HCT116 (cell line): ENCODE measurements around the gene CTNND2. TPM values are rescaled to one million over a fixed set of nuclear protein-coding genes. Genes with fewer than 3 reads are reported as not detected.

Source experiments
- ATAC-seq: fragments of 200-7000 bp; cut with Tn5 transposase; 2 replicates; pipeline ENCODE4 v1.9.1; 2020; ENCODE audit warnings: mild to moderate bottlenecking, moderate library complexity
- BruUV-seq: library from RNA; stranded (reverse); fragments of 400-500 nt; replicated peaks from 2 replicates; lab custom pipeline; 2021; lab: Mats Ljungman, UMichigan
- CTCF ChIA-PET: fragments of 300-600 bp; sonication (Branson Sonifier 250); formaldehyde crosslinking; loops from one replicate; lab custom pipeline; 2021; ENCODE audit warnings: antibody characterized with exemption; lab: Charles Lee
- POLR2A ChIA-PET: fragments of 300-600, 350-600 bp; sonication (Branson Sonifier 250); formaldehyde crosslinking; loops from one replicate; lab custom pipeline; 2021; ENCODE audit warnings: antibody characterized with exemption; lab: Charles Lee
- RAD21 ChIA-PET, 2 experiments: fragments of 300-600 bp; sonication (Branson Sonifier 250); formaldehyde crosslinking; loops; one replicate each; lab custom pipeline; 2023; ENCODE audit warnings: low total read pairs in 2 of 2; ENCODE audit not compliant: uncharacterized antibody in 2 of 2, unreplicated experiment in 2 of 2, low non-redundant PET in 1 of 2; lab: Charles Lee
- DNase-seq: peaks from one replicate; pipeline ENCODE4 v3.0.0-alpha.2; 2010; ENCODE audit warnings: low read depth, low spot score
- H2AFZ ChIP-seq: fragments of 200-600 bp; shearing (Covaris generic), sonication (generic); 2 replicates; pipeline ENCODE4 v1.6.1; 2017; ENCODE audit warnings: low read depth, mixed run types, mixed read lengths, antibody characterized with exemption, low read length; ENCODE audit not compliant: poor library complexity, severe bottlenecking
- H3K27ac ChIP-seq: 2 replicates; pipeline ENCODE4 v1.5.1; 2012; ENCODE audit warnings: low read depth, low read length
- H3K27me3 ChIP-seq: fragments of 200-600 bp; sonication (generic); 2 replicates; pipeline ENCODE4 v1.6.1; 2016; ENCODE audit warnings: mixed run types, low read length, mixed read lengths; ENCODE audit not compliant: insufficient read depth
- H3K36me3 ChIP-seq, 2 experiments: fragments of 200-500 bp in 1 of 2; fragments of 200-600 bp in 1 of 2; sonication (Bioruptor generic) in 1 of 2; sonication (generic) in 1 of 2; 2 replicates each; pipeline versions ENCODE4 v1.5.1 to v1.6.1; 2014 to 2016; ENCODE audit warnings: low read length in 2 of 2, inconsistent platforms in 1 of 2, mixed read lengths in 1 of 2, mixed run types in 1 of 2; ENCODE audit not compliant: insufficient read depth in 2 of 2, control insufficient read depth in 1 of 2
- H3K4me1 ChIP-seq, 2 experiments: fragments of 200-600 bp in 1 of 2; sonication (generic) in 1 of 2; 2 replicates each; pipeline versions ENCODE4 v1.5.1 to v1.6.1; 2012 to 2017; ENCODE audit warnings: low read length in 2 of 2, inconsistent platforms in 1 of 2, mild to moderate bottlenecking in 1 of 2, mixed read lengths in 1 of 2, mixed run types in 1 of 2, moderate library complexity in 1 of 2; ENCODE audit not compliant: insufficient read depth in 2 of 2, control insufficient read depth in 1 of 2
- H3K4me2 ChIP-seq: fragments of 200-600 bp; sonication (generic); 2 replicates; pipeline ENCODE4 v1.6.1; 2017; ENCODE audit warnings: mixed run types, low read length, mixed read lengths
- H3K4me3 ChIP-seq, 2 experiments: fragments of 200-600 bp in 1 of 2; sonication (generic) in 1 of 2; replicated peaks in 1 of 2; 2 replicates each; pipeline ENCODE4 v1.5.1; 2011 to 2016; ENCODE audit warnings: low read length in 2 of 2, control low read depth in 1 of 2, low read depth in 1 of 2, mild to moderate bottlenecking in 1 of 2, mixed read lengths in 1 of 2, mixed run types in 1 of 2
- H3K79me2 ChIP-seq: fragments of 200-600 bp; sonication (generic); 2 replicates; pipeline ENCODE4 v1.6.1; 2017; ENCODE audit warnings: mild to moderate bottlenecking, mixed run types, low read length, moderate library complexity, mixed read lengths; ENCODE audit not compliant: insufficient read depth
- H3K9ac ChIP-seq: fragments of 200-600 bp; sonication (generic); 2 replicates; pipeline ENCODE4 v1.6.1; 2016; ENCODE audit warnings: low read length, mixed read lengths
- H3K9me2 ChIP-seq: fragments of 200-600 bp; sonication (generic), shearing (Covaris generic); 2 replicates; pipeline ENCODE4 v1.6.1; 2017; ENCODE audit warnings: mixed run types, mild to moderate bottlenecking, moderate library complexity; ENCODE audit not compliant: insufficient read depth
- H3K9me3 ChIP-seq, 2 experiments: fragments of 200-500 bp in 1 of 2; fragments of 200-600 bp in 1 of 2; sonication (Bioruptor generic) in 1 of 2; sonication (generic) in 1 of 2; 2 replicates each; pipeline ENCODE4 v1.6.1; 2014 to 2017; ENCODE audit warnings: low read length in 2 of 2, mixed read lengths in 2 of 2, inconsistent platforms in 1 of 2, low read depth in 1 of 2, mild to moderate bottlenecking in 1 of 2, mixed run types in 1 of 2, moderate library complexity in 1 of 2; ENCODE audit not compliant: control insufficient read depth in 1 of 2, insufficient read depth in 1 of 2
- H4K20me1 ChIP-seq: fragments of 200-600 bp; sonication (generic), shearing (Covaris generic); 2 replicates; pipeline ENCODE4 v1.6.1; 2017; ENCODE audit warnings: mixed run types, mild to moderate bottlenecking, moderate library complexity; ENCODE audit not compliant: insufficient read depth
- EGR1 ChIP-seq: IDR thresholded peaks from 2 replicates; pipeline ENCODE4 v1.6.1; 2012; ENCODE audit warnings: low read depth
- FOSL1 ChIP-seq: IDR thresholded peaks from 2 replicates; pipeline ENCODE4 v1.6.1; 2012; ENCODE audit warnings: low read depth
- RAD21 ChIP-seq: IDR thresholded peaks from 2 replicates; pipeline ENCODE4 v1.6.1; 2012; ENCODE audit warnings: low read depth, mild to moderate bottlenecking
- SP1 ChIP-seq: IDR thresholded peaks from 2 replicates; pipeline ENCODE4 v1.6.1; 2012; ENCODE audit warnings: low read depth
- SRF ChIP-seq: IDR thresholded peaks from 2 replicates; pipeline ENCODE4 v1.6.1; 2012; ENCODE audit warnings: low read depth
- YY1 ChIP-seq: IDR thresholded peaks from 2 replicates; pipeline ENCODE4 v1.6.1; 2011; ENCODE audit warnings: low read length, low read depth, moderate library complexity, mild to moderate bottlenecking; ENCODE audit not compliant: insufficient replicate concordance; ENCODE audit errors: extremely low read depth
- ZNF274 ChIP-seq: fragments of 200-500 bp; sonication (Bioruptor generic); IDR thresholded peaks from 2 replicates; pipeline ENCODE4 v1.6.1; 2014; ENCODE audit warnings: mild to moderate bottlenecking, low read depth, low read length, inconsistent platforms
- intact Hi-C: fragments of 100-400 bp; cut with micrococcal nuclease; formaldehyde crosslinking; loops from 2 replicates; pipeline ENCODE4 v1.10.0; 2022
- total RNA-seq: library from RNA; stranded (reverse); gene quantifications from one replicate; pipeline ENCODE4 v1.2.1, GENCODE V29; 2021; ENCODE audit not compliant: unreplicated experiment
- TF ChIP-seq, protein P1 (sequence below), 3 experiments: fragments of 200-600 bp in 1 of 3; sonication (generic) in 1 of 3; IDR thresholded peaks in 2 of 3; conservative IDR thresholded peaks in 1 of 3; 2 replicates each; pipeline ENCODE4 v1.5.1; 2012 to 2017; ENCODE audit warnings: low read depth in 2 of 3, low read length in 2 of 3, antibody characterized with exemption in 1 of 3, borderline replicate concordance in 1 of 3, control low read depth in 1 of 3, mild to moderate bottlenecking in 1 of 3, mixed read lengths in 1 of 3, mixed run types in 1 of 3, moderate library complexity in 1 of 3; ENCODE audit not compliant: insufficient read depth in 1 of 3
- TF ChIP-seq, protein P2 (sequence below): IDR thresholded peaks from 2 replicates; pipeline ENCODE4 v1.6.1; 2011; ENCODE audit warnings: mild to moderate bottlenecking, low read length, moderate library complexity; ENCODE audit not compliant: insufficient replicate concordance; ENCODE audit errors: extremely low read depth

CTNND2 gene
- total RNA-seq, 1 experiment from 2014 or later = not detected

DNA sequence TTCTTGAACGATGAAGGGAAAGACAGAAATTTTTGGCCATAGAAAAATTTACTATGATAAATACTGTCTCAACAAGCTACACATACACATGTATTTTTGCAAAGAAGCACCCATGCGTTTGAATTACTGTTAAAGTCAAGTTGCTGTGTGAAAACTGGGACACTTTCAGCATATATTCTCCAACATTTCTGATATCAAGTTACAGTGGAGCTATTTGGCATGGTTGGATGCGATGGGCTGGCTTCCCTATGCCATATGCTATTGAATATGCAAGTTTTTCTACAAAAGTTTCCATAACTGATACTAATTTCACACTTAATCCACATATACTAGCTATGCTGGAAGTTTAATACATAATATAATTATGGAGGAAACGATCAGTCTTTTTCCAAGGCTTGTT lies 381.4 kb downstream of the CTNND2 start:
- TF ChIP-seq YY1 = no peak
- TF ChIP-seq ZNF274 = no peak
- no peak for TF ChIP-seq SRF
- RAD21 ChIA-PET = no interaction called here
- no peak overlapping the region for H3K4me3 ChIP-seq
- no TSS peak for BruUV-seq
- H4K20me1 ChIP-seq = no peaks in the 10 kb centered on the region
- H3K9ac ChIP-seq = no peak overlapping the region
- H3K4me1 ChIP-seq = no peaks in the 10 kb centered on the region
- no peak for ATAC-seq
- peaks cover 5 to 26% of the 10 kb centered on the region in 2 experiments; a peak in 2 of 4 replicates for H3K9me3 ChIP-seq
- no peaks in the 10 kb centered on the region for H3K79me2 ChIP-seq
- H3K9me2 ChIP-seq = no peaks in the 10 kb centered on the region
- intact Hi-C loops = no loop called here
- no peaks in the 10 kb centered on the region for H3K36me3 ChIP-seq
- POLR2A ChIA-PET = no interaction called here
- H3K4me2 ChIP-seq = no peak overlapping the region
- H3K27ac ChIP-seq = no peak overlapping the region
- H2AFZ ChIP-seq = no peak overlapping the region
- DNase-seq = no peak
- CTCF ChIA-PET = no interaction called here
- no peaks in the 10 kb centered on the region for H3K27me3 ChIP-seq

DNA sequence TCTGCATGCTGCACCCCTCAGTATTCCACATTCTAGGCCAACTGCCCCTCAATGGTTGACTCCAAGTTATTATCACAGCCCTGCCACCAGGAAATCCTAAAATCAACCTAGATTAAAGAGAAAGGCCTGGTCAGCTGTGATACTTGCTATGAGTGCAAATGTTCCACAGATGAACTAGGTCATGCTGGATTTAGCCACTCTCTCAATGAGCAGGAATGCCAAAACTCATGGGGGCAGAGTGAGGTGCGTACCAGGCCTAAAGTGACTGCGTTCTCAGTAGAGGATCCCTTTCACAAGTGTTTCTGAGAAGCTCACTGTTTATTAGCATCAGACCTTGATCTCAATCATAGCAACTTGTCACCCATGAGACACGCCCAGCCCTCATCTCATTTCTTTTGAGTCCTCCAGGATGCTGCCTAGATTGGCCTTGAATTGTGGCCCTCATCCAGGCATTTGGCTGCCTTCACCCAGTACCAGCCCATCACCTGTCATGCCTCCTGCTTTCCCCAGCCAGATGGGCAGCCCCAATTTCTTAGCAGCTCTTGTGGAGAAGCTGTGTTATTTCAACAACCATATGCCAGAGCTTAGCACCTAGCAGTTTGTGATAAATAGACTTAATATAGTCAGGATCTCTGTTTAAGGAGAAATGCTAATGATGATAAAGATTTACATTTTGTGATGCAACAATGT lies 383.9 kb downstream of the CTNND2 start:
- no peaks in the 10 kb centered on the region for H3K4me1 ChIP-seq
- no peaks in the 10 kb centered on the region for H3K27me3 ChIP-seq
- no peak overlapping the region for H3K9ac ChIP-seq
- H3K79me2 ChIP-seq = no peaks in the 10 kb centered on the region
- peaks cover 0 to 30% of the 10 kb centered on the region in 2 experiments; a peak in 2 of 4 replicates for H3K9me3 ChIP-seq
- POLR2A ChIA-PET = no interaction called here
- no peak overlapping the region for H3K4me2 ChIP-seq
- DNase-seq (no peak), ATAC-seq (no peak)
- intact Hi-C loops = no loop called here
- H3K36me3 ChIP-seq = no peaks in the 10 kb centered on the region
- H2AFZ ChIP-seq = no peak overlapping the region
- H3K27ac ChIP-seq = no peak overlapping the region
- CTCF ChIA-PET = no interaction called here
- RAD21 ChIA-PET = no interaction called here
- no peak overlapping the region for H3K4me3 ChIP-seq
- no peaks in the 10 kb centered on the region for H3K9me2 ChIP-seq
- no TSS peak for BruUV-seq
- no peak for TF ChIP-seq RAD21
- TF ChIP-seq EGR1 = no peak
- TF ChIP-seq SP1 = no peak
- TF ChIP-seq, protein P1, sequence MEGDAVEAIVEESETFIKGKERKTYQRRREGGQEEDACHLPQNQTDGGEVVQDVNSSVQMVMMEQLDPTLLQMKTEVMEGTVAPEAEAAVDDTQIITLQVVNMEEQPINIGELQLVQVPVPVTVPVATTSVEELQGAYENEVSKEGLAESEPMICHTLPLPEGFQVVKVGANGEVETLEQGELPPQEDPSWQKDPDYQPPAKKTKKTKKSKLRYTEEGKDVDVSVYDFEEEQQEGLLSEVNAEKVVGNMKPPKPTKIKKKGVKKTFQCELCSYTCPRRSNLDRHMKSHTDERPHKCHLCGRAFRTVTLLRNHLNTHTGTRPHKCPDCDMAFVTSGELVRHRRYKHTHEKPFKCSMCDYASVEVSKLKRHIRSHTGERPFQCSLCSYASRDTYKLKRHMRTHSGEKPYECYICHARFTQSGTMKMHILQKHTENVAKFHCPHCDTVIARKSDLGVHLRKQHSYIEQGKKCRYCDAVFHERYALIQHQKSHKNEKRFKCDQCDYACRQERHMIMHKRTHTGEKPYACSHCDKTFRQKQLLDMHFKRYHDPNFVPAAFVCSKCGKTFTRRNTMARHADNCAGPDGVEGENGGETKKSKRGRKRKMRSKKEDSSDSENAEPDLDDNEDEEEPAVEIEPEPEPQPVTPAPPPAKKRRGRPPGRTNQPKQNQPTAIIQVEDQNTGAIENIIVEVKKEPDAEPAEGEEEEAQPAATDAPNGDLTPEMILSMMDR (IDR thresholded peaks at IDR 0.05 in 2 of 3, conservative IDR thresholded peaks at IDR 0.05 in 1 of 3; ENCODE audit: borderline replicate concordance in 1 of 3, insufficient read depth in 1 of 3, low read depth in 2 of 3, low read length in 2 of 3) = no peak
- TF ChIP-seq, protein P2, sequence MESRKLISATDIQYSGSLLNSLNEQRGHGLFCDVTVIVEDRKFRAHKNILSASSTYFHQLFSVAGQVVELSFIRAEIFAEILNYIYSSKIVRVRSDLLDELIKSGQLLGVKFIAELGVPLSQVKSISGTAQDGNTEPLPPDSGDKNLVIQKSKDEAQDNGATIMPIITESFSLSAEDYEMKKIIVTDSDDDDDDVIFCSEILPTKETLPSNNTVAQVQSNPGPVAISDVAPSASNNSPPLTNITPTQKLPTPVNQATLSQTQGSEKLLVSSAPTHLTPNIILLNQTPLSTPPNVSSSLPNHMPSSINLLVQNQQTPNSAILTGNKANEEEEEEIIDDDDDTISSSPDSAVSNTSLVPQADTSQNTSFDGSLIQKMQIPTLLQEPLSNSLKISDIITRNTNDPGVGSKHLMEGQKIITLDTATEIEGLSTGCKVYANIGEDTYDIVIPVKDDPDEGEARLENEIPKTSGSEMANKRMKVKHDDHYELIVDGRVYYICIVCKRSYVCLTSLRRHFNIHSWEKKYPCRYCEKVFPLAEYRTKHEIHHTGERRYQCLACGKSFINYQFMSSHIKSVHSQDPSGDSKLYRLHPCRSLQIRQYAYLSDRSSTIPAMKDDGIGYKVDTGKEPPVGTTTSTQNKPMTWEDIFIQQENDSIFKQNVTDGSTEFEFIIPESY = no peak
- no peak for TF ChIP-seq FOSL1
- no peaks in the 10 kb centered on the region for H4K20me1 ChIP-seq
